Spleen (tissue), 7 donors: ENCODE measurements around the gene FRMD5.

Experiments used
- POLR2AphosphoS5 ChIP-seq, 3 donors: sonication (generic); formaldehyde crosslinking; IDR thresholded peaks; one replicate each; pipeline ENCODE4 v1.5.1; 2017; ENCODE audit warnings: antibody characterized with exemption in 3 of 3
- TF ChIP-seq, protein P1 (sequence below), 11 experiments: fragments of 200-600 bp in 7 of 11; fragments of 450-650 bp in 4 of 11; sonication (generic) in 4 of 11; IDR thresholded peaks in 8 of 11; conservative IDR thresholded peaks in 3 of 11; 1 replicate in 7 of 11; 2 replicates in 4 of 11; pipeline versions ENCODE4 v1.4.0 to v1.8.0; 2016 to 2021; ENCODE audit warnings: antibody characterized with exemption in 11 of 11, inconsistent platforms in 4 of 11, mild to moderate bottlenecking in 1 of 11
- donor health status: DM: no; HTN: no; CAD: no; lungs with moderate emphysema.
- donor health status: DM: no; HTN: no; CAD: no.
- donor health status: DM: no; HTN: no; CAD: no.

DNA sequence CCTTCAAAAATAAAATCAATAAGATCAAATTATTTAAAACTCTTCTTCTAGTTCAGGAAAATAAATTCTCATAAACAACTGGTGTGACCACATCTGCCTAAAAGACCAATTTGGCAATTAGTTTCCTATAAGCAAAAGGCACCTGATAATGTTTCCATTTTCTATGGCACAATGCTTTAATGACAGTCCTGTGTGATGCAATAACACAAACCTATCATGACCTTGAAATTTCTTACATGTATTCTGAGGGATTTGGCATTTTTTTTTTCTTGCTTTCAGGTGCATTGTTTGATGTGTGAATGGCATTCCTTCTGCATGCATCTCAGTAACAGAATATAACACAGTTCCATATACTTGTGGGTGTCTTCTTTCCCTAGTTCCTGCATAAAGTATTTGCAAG lies 32.5 kb upstream of the FRMD5 start:
- TF ChIP-seq, protein P1, sequence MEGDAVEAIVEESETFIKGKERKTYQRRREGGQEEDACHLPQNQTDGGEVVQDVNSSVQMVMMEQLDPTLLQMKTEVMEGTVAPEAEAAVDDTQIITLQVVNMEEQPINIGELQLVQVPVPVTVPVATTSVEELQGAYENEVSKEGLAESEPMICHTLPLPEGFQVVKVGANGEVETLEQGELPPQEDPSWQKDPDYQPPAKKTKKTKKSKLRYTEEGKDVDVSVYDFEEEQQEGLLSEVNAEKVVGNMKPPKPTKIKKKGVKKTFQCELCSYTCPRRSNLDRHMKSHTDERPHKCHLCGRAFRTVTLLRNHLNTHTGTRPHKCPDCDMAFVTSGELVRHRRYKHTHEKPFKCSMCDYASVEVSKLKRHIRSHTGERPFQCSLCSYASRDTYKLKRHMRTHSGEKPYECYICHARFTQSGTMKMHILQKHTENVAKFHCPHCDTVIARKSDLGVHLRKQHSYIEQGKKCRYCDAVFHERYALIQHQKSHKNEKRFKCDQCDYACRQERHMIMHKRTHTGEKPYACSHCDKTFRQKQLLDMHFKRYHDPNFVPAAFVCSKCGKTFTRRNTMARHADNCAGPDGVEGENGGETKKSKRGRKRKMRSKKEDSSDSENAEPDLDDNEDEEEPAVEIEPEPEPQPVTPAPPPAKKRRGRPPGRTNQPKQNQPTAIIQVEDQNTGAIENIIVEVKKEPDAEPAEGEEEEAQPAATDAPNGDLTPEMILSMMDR (IDR thresholded peaks at IDR 0.05 in 8 of 11, conservative IDR thresholded peaks at IDR 0.05 in 3 of 11) = no peak
- TF ChIP-seq POLR2AphosphoS5 (IDR thresholded peaks at IDR 0.05) = no peak
